Breast epithelium (tissue), 4 donors: ENCODE measurements around the gene B4GALNT4. TPM values are rescaled to one million over a fixed set of nuclear protein-coding genes. Genes with fewer than 3 reads are reported as not detected.
A peak's percentile ranks its signal among the peaks of the same experiment; 100 is the strongest.
"Not testable (repeated sequence)": the region's sequence is repeated elsewhere in the genome, so short reads cannot be mapped to it uniquely, and the experiment has no call there.

Source experiments
- DNase-seq, 2 donors: peaks; one replicate each; pipeline ENCODE4 v3.0.0-alpha.2; 2019; ENCODE audit warnings: low spot score in 2 of 2
- H3K27ac ChIP-seq, 2 donors: fragments of 200-600 bp; sonication (generic) in 1 of 2; one replicate each; pipeline ENCODE4 v1.5.1; 2016 to 2019; ENCODE audit warnings: mild to moderate bottlenecking in 1 of 2
- H3K27me3 ChIP-seq, 2 donors: fragments of 200-600 bp; sonication (generic) in 1 of 2; one replicate each; pipeline versions ENCODE4 v1.5.1 to v1.6.0; 2017 to 2019; ENCODE audit warnings: control low read depth in 1 of 2, mild to moderate bottlenecking in 1 of 2
- H3K36me3 ChIP-seq: fragments of 200-600 bp; one replicate; pipeline ENCODE4 v1.5.1; 2019
- H3K4me1 ChIP-seq, 2 donors: fragments of 200-600 bp; sonication (generic); one replicate each; pipeline ENCODE4 v1.5.1; 2016 to 2019; ENCODE audit warnings: control low read depth in 1 of 2
- H3K4me3 ChIP-seq, 3 donors: fragments of 200-600 bp; sonication (generic); 1 replicate in 2 of 3; 2 replicates in 1 of 3; pipeline ENCODE4 v1.5.1; 2016 to 2019; ENCODE audit warnings: mild to moderate bottlenecking in 3 of 3, moderate library complexity in 2 of 3
- H3K9me3 ChIP-seq, 2 donors: fragments of 200-600 bp; sonication (generic) in 1 of 2; one replicate each; pipeline ENCODE4 v1.5.1; 2016 to 2019; ENCODE audit warnings: control low read depth in 1 of 2
- POLR2A ChIP-seq: fragments of 450-650 bp; IDR thresholded peaks from one replicate; pipeline ENCODE4 v1.6.1; 2016; ENCODE audit warnings: antibody characterized with exemption, mild to moderate bottlenecking, moderate library complexity
- POLR2AphosphoS5 ChIP-seq, 3 donors: sonication (generic); formaldehyde crosslinking; IDR thresholded peaks; one replicate each; pipeline ENCODE4 v1.6.1; 2017; ENCODE audit warnings: antibody characterized with exemption in 3 of 3
- intact Hi-C: fragments of 100-400 bp; cut with DNase I; formaldehyde crosslinking; loops from one replicate; pipeline ENCODE4 v1.15.1; 2023; ENCODE audit warnings: low total_unique reads
- total RNA-seq, 3 donors: library from RNA; depleted of rRNA; stranded (reverse); fragments of >200 nt; gene quantifications; one replicate each; pipeline ENCODE4 v1.1.0, GENCODE V29; 2016
- TF ChIP-seq, protein P1 (sequence below), 3 donors: fragments of 450-650 bp; IDR thresholded peaks; one replicate each; pipeline ENCODE4 v1.5.1; 2016 to 2017; ENCODE audit warnings: antibody characterized with exemption in 3 of 3, mild to moderate bottlenecking in 3 of 3, moderate library complexity in 3 of 3

Gene B4GALNT4
- total RNA-seq, 3 donors from 2014 or later: 0.48 to 11.3 (median 8.2) TPM

DNA sequence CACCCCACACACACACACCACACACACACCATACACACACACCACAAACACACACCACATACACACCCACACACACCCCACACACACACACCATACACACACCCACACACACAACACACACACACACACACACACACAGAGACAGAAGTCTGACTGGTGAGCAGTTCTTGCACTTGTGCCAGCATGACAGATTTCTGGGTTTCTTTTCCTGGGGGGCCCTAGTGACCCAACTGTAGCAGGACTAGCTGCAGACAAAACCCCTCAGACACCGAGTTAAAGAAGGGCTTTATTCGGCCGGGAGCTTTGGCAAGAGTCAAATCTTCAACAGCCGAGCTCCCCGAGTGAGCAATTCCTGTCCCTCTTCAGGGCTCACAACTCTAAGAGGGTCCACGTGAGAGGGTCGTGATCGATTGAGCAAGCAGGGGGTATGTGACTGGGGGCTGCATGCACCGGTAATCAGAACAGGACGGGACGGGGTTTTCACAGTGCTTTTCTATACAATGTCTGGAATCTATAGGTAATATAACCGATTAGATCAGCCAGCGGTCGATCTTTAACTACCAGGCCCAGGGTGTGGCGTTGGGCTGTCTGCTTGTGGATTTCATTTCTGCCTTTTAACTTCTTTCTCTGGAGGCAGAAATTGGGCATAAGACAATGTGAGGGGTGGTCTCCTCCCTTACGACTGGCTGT lies 19.1 kb upstream of the B4GALNT4 start:
- H3K27me3 ChIP-seq, H3K9me3 ChIP-seq, H3K36me3 ChIP-seq, intact Hi-C loops, H3K4me1 ChIP-seq: not testable (repeated sequence)
- H3K27ac ChIP-seq: peak overlapping the region; percentile 3 to 48
- DNase-seq: peak in 1 of 2 donors; percentile 10
- peak overlapping the region in 1 of 3 donors; percentile 19 for H3K4me3 ChIP-seq

DNA sequence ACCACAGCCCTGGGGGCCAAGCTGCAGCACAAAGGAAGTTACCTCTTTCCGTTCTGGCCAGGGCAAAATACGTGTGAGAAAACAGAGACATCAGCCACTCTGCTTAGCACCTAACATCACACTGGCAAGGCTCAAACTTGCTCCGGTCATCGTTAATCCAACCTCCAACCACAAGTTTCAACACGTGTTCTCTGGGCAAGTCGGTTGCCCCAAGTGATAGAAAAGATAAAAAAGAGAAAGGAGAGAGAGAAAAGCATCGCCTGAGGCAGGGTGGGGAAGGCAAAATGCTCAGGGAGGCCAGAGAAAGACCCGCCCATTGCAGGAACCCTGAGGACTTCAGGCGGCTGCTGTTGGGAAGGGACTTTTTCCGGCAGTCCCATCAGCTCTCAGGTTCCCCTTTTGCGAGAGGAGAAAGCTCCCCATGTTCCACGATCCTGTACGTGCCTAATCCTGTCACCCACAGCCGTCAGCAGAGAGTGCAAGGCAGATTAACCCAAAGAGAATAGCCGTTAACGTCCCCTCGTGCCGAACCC lies 18.5 kb upstream of the B4GALNT4 start:
- Histone ChIP-seq H3K4me1 (peaks cover 7 to 14% of the 10 kb centered on the region in 2 donors), H3K9me3 (no peaks in the 10 kb centered on the region), H3K36me3 (no peaks in the 10 kb centered on the region), H3K27me3 (no peaks in the 10 kb centered on the region), H3K4me3 (peak overlapping the region in 1 of 3 donors; percentile 19), H3K27ac (peak overlapping the region; percentile 3 to 48)
- TF ChIP-seq POLR2A (no peak), POLR2AphosphoS5 (IDR thresholded peaks at IDR 0.05) (no peak)
- TF ChIP-seq, protein P1, sequence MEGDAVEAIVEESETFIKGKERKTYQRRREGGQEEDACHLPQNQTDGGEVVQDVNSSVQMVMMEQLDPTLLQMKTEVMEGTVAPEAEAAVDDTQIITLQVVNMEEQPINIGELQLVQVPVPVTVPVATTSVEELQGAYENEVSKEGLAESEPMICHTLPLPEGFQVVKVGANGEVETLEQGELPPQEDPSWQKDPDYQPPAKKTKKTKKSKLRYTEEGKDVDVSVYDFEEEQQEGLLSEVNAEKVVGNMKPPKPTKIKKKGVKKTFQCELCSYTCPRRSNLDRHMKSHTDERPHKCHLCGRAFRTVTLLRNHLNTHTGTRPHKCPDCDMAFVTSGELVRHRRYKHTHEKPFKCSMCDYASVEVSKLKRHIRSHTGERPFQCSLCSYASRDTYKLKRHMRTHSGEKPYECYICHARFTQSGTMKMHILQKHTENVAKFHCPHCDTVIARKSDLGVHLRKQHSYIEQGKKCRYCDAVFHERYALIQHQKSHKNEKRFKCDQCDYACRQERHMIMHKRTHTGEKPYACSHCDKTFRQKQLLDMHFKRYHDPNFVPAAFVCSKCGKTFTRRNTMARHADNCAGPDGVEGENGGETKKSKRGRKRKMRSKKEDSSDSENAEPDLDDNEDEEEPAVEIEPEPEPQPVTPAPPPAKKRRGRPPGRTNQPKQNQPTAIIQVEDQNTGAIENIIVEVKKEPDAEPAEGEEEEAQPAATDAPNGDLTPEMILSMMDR (IDR thresholded peaks at IDR 0.05): no peak
- intact Hi-C loops: no loop called here
- DNase-seq: peak in 1 of 2 donors; percentile 49

DNA sequence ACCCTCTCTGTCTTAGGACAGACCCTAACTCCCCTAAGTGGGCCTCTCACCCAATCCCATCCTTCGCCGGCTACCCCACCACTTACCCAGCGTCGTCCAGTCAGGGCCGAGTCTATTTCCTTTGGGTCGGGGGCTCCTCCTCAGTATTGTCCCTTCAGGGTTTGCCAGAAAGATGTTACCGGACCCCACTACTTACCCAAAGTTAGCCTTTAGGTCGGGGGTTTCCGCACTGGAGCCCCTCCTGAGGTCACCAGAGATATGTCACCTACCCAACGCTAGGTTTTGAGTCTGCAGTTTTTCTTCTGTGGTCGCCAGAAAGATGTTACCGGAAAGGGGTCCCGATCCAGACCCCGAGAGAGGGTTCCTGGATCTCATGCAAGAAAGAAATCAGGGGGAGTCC lies 17.9 kb upstream of the B4GALNT4 start:
- no peaks in the 10 kb centered on the region for H3K36me3 ChIP-seq
- intact Hi-C loops: no loop called here
- H3K27ac ChIP-seq: peak overlapping the region; percentile 3 to 48
- H3K4me1 ChIP-seq: peaks cover 7 to 14% of the 10 kb centered on the region in 2 donors
- H3K4me3 ChIP-seq: no peak overlapping the region
- H3K27me3 ChIP-seq: no peaks in the 10 kb centered on the region
- peak in 1 of 2 donors; percentile 34 for DNase-seq
- TF ChIP-seq POLR2AphosphoS5 (IDR thresholded peaks at IDR 0.05) (no peak), POLR2A (no peak)
- TF ChIP-seq, protein P1 (IDR thresholded peaks at IDR 0.05): no peak
- no peaks in the 10 kb centered on the region for H3K9me3 ChIP-seq

DNA sequence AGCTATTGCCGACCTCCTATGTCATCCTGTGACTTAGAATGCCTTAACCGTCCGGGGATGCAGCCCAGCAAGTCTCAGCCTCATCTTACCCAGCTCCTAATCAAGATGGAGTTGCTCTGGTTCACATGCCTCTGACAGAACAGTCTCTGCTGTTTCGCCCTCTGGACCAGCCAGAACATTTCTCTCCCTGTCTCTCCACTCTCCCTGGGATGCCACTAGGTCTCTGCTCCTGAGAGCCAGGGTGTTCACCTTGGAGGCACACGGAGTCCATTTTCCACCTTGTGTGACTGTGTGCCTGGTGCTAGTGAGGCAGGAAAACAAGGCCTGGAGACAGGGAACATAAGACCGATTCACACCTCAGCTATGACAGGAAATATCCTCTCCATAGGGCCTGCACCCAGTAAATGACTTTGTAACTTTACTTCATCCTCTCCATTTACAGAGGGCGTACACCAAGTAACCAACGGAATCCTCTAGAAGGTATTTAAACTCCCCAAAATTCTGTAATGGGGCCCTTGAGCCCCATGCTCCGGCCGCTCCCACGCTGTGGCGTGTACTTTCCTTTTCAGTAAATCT lies 16.8 kb upstream of the B4GALNT4 start:
- Histone ChIP-seq H3K36me3 (no peaks in the 10 kb centered on the region), H3K9me3 (no peaks in the 10 kb centered on the region), H3K4me1 (peaks cover 7 to 14% of the 10 kb centered on the region in 2 donors), H3K27ac (peak overlapping the region; percentile 89 to 98), H3K4me3 (no peak overlapping the region), H3K27me3 (no peaks in the 10 kb centered on the region)
- TF ChIP-seq POLR2A (no peak), POLR2AphosphoS5 (IDR thresholded peaks at IDR 0.05) (no peak)
- TF ChIP-seq, protein P1 (IDR thresholded peaks at IDR 0.05): no peak
- intact Hi-C loops: no loop called here
- DNase-seq: peak in 1 of 2 donors; percentile 35

DNA sequence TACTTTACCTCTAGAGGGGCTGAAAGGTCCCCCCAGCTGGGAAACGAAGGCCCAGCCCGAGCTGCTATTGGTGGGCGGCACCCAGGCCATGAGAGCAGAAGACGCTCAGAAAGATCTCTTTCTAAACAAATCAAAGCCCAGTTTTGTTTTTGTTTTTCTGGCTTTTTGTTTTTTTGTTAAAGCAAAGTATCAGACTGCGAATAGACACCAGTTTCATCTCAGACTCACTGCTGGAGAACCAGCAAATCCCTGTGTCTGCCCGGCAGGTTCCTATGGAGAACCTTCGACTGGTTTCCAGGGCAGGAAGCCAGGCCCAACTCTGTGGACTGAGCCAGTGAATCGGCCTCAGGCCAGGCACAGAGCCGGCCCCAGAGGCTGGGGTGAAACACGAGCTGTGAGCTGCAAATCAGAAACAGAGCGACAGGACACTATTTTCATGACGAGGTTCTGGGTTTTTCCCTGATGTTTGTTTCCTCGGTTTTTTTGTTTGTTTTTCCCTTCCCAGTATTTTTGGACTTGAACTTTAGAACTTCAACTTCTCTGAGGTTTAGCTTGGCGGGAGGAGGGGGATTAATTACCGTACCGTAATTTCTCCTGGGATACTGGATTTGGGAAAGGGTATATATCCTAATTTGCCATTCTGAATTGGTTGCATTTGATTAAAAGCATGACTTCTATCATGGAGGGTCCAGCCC lies 16.0 kb upstream of the B4GALNT4 start:
- no peaks in the 10 kb centered on the region for H3K27me3 ChIP-seq
- H3K36me3 ChIP-seq: no peaks in the 10 kb centered on the region
- TF ChIP-seq POLR2AphosphoS5 (IDR thresholded peaks at IDR 0.05) (peak; percentile 50 to 67 (median 59)), POLR2A (no peak)
- TF ChIP-seq, protein P1 (IDR thresholded peaks at IDR 0.05): no peak
- H3K4me1 ChIP-seq: peaks cover 7 to 14% of the 10 kb centered on the region in 2 donors
- intact Hi-C loops: no loop called here
- DNase-seq: peak; percentile 84 to 85
- no peak overlapping the region for H3K4me3 ChIP-seq
- no peaks in the 10 kb centered on the region for H3K9me3 ChIP-seq
- peak overlapping the region; percentile 89 to 98 for H3K27ac ChIP-seq
